Left ventricle myocardium inferior (tissue), 1 donor: ENCODE results near the gene RAB7A. TPM values are rescaled to one million over a fixed set of nuclear protein-coding genes. Genes with fewer than 3 reads are reported as not detected.

Experiments
- DNase-seq: peaks from one replicate; pipeline ENCODE4 v3.0.0-alpha.2; 2020
- H3K27ac ChIP-seq: fragments of 200-600 bp; replicated peaks from 2 replicates; pipeline ENCODE4 v1.8.0; 2021
- H3K27me3 ChIP-seq: fragments of 200-600 bp; 2 replicates; pipeline ENCODE4 v1.8.0; 2021; ENCODE audit warnings: low read depth
- H3K36me3 ChIP-seq: fragments of 200-600 bp; 2 replicates; pipeline ENCODE4 v1.8.0; 2021
- H3K4me1 ChIP-seq: fragments of 200-600 bp; 2 replicates; pipeline ENCODE4 v1.8.0; 2021
- H3K4me3 ChIP-seq: fragments of 200-600 bp; 2 replicates; pipeline ENCODE4 v1.8.0; 2021; ENCODE audit warnings: mild to moderate bottlenecking, moderate library complexity
- H3K9me3 ChIP-seq: fragments of 200-600 bp; replicated peaks from 2 replicates; pipeline ENCODE4 v1.8.0; 2021
- CTCF ChIP-seq: fragments of 200-600 bp; IDR thresholded peaks from 2 replicates; pipeline ENCODE4 v1.8.0; 2021; ENCODE audit warnings: antibody characterized with exemption, mild to moderate bottlenecking, borderline replicate concordance
- intact Hi-C: fragments of 100-400 bp; cut with micrococcal nuclease; formaldehyde crosslinking; loops from one replicate; pipeline ENCODE4 v1.11.0; 2022
- total RNA-seq: library from RNA; stranded (reverse); fragmentation: NEBNext Ultra II Directional; extraction: Animal tissue kit (Norgen Biotek cat#: 25700); gene quantifications from one replicate; pipeline ENCODE4 v1.2.1, GENCODE V29; 2021
- donor health status: DM: no; HTN: yes; CAD: no; lungs with severe emphysema.

Gene RAB7A
- total RNA-seq, 1 donor from 2014 or later: 242 TPM

GRCh38 chr3:128784843-128785242, 58.9 kb downstream of the RAB7A start:
- no peak for DNase-seq
- peaks cover 100% of the 10 kb centered on the region for H3K4me1 ChIP-seq
- no peak for TF ChIP-seq CTCF
- intact Hi-C loops: no loop called here
- H3K4me3 ChIP-seq: no peak overlapping the region
- no peaks in the 10 kb centered on the region for H3K27me3 ChIP-seq
- H3K9me3 ChIP-seq: no peaks in the 10 kb centered on the region
- peak overlapping the region; percentile 78 for H3K27ac ChIP-seq
- no peaks in the 10 kb centered on the region for H3K36me3 ChIP-seq

- H3K36me3 ChIP-seq: no peaks in the 10 kb centered on the region
- intact Hi-C loops: no loop called here
Observed at GRCh38 chr3:128786434-128787020, 60.5 kb downstream of the RAB7A start.

GRCh38 chr3:128787256-128788253, 61.6 kb downstream of the RAB7A start:
- Histone ChIP-seq H3K36me3 (no peaks in the 10 kb centered on the region), H3K4me1 (peaks cover 97% of the 10 kb centered on the region), H3K9me3 (no peaks in the 10 kb centered on the region), H3K4me3 (no peak overlapping the region), H3K27ac (peak overlapping the region; percentile 78), H3K27me3 (no peaks in the 10 kb centered on the region)
- TF ChIP-seq CTCF: peak; percentile 38
- DNase-seq: no peak
- intact Hi-C loops: no loop called here

More at GRCh38 chr3:128786434-128787020, 60.5 kb downstream of the RAB7A start:
- peak overlapping the region; percentile 78 for H3K27ac ChIP-seq
- peak overlapping the region; percentile 5 for H3K4me3 ChIP-seq
- H3K27me3 ChIP-seq: no peaks in the 10 kb centered on the region
- H3K4me1 ChIP-seq: peaks cover 98% of the 10 kb centered on the region
- no peak for TF ChIP-seq CTCF
- no peak for DNase-seq
- no peaks in the 10 kb centered on the region for H3K9me3 ChIP-seq

- Histone ChIP-seq H3K4me1 (peaks cover 96% of the 10 kb centered on the region), H3K27me3 (no peaks in the 10 kb centered on the region), H3K4me3 (no peak overlapping the region), H3K27ac (peak overlapping the region; percentile 78), H3K9me3 (no peaks in the 10 kb centered on the region), H3K36me3 (no peaks in the 10 kb centered on the region)
- DNase-seq: no peak
- no peak for TF ChIP-seq CTCF
- intact Hi-C loops: no loop called here
Observed at GRCh38 chr3:128788268-128788869, 62.4 kb downstream of the RAB7A start.

GRCh38 chr3:128794067-128794768, 68.2 kb downstream of the RAB7A start:
- Histone ChIP-seq H3K4me1 (peaks cover 72% of the 10 kb centered on the region), H3K36me3 (peaks cover 34% of the 10 kb centered on the region)
- intact Hi-C loops: loop anchor here (5.0 kb wide), 1 partner anchor 112 kb away; no protein-coding TSS in a partner anchor

More at GRCh38 chr3:128794067-128794768, 68.2 kb downstream of the RAB7A start:
- TF ChIP-seq CTCF: no peak
- H3K27me3 ChIP-seq: no peaks in the 10 kb centered on the region
- H3K9me3 ChIP-seq: no peaks in the 10 kb centered on the region
- H3K27ac ChIP-seq: peak overlapping the region; percentile 68
- no peak for DNase-seq
- no peak overlapping the region for H3K4me3 ChIP-seq
